PFSK-1 (cell line): Measurements from ENCODE around the gene ZNF408.

Experiments used
- FOXP2 ChIP-seq: optimal IDR thresholded peaks from 2 replicates; pipeline ENCODE3; 2011; ENCODE audit warnings: borderline replicate concordance, control low read depth, inconsistent platforms; ENCODE audit not compliant: insufficient read depth; ENCODE audit errors: extremely low read length, extremely low read depth
- POLR2AphosphoS5 ChIP-seq: IDR thresholded peaks from 2 replicates; pipeline ENCODE4 v1.6.1; 2012; ENCODE audit warnings: low read depth, mild to moderate bottlenecking, control low read depth, low read length, moderate library complexity
- REST ChIP-seq, 2 experiments: IDR thresholded peaks; 2 replicates each; pipeline versions ENCODE4 v1.6.1 to v1.8.0; 2011 to 2012; ENCODE audit warnings: low read depth in 2 of 2, low read length in 2 of 2, control low read depth in 1 of 2, inconsistent platforms in 1 of 2, mild to moderate bottlenecking in 1 of 2, moderate library complexity in 1 of 2; ENCODE audit not compliant: insufficient read depth in 1 of 2
- SIN3A ChIP-seq: IDR thresholded peaks from 2 replicates; pipeline ENCODE4 v1.6.1; 2012; ENCODE audit warnings: mild to moderate bottlenecking, low read length, moderate library complexity, borderline replicate concordance; ENCODE audit not compliant: insufficient read depth
- TAF1 ChIP-seq: IDR thresholded peaks from 2 replicates; pipeline ENCODE4 v1.6.1; 2012; ENCODE audit warnings: low read length, control low read depth, borderline replicate concordance; ENCODE audit not compliant: insufficient read depth

The ZNF408 gene

GRCh38 chr11:46681814-46682213, 19.0 kb upstream of the ZNF408 start:
- TF ChIP-seq POLR2AphosphoS5 (no peak), SIN3A (no peak), REST (IDR thresholded peaks at IDR 0.05; ENCODE audit: insufficient read depth in 1 of 2, low read depth in 2 of 2, low read length in 2 of 2) (no peak), TAF1 (no peak), FOXP2 (no peak)

DNA sequence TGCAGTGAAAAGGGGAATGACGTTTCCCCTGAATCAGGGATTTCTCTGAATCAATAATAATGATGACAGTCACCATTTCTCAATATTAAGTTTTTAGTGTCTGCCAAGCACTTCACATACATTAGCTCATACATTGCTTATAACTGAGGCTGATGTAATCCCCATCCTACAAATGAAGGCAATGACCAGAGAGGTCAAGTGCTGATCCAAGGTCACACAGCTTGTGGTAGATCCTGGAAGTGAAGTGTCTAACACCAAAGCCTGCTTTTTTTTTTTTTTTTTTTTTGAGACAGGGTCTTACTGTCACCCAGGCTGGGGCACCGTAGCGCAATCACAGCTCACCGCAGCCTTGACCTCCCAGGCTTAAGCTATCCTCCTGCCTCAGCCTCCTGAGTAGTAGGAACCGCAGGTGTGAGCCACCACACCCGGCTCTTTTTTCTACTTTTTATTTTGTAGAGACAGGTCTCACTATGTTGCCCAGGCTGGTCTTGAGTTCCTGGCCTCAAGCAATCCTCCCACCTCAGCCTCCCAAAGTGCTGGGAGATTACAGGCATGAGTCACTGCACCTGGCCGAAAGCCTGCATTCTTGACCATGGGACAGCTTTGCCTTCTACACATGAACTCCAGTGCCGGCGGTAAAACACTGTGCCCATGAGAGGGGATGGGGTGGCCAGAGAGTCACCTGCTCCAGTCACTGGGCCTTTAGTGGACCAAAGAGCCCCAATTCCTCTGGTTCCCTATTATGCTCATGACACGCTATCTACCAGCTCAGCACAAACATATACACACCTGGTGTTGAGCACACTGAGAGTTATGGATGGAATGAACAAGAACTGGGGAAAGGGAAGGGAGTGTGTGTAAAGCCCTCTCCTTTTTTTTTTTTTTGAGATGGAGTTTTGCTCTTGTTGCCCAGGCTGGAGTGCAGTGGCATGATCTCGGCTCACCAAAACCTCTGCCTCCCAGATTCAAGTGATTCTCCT, 17.8 kb upstream of the ZNF408 start:
- TF ChIP-seq REST (IDR thresholded peaks at IDR 0.05; ENCODE audit: insufficient read depth in 1 of 2, low read depth in 2 of 2, low read length in 2 of 2) (no peak), FOXP2 (no peak), TAF1 (no peak), POLR2AphosphoS5 (no peak), SIN3A (no peak)

GRCh38 chr11:46684367-46684766, 16.5 kb upstream of the ZNF408 start:
- TF ChIP-seq FOXP2, result no peak
- TF ChIP-seq POLR2AphosphoS5, result no peak
- no peak for TF ChIP-seq SIN3A
- TF ChIP-seq REST (IDR thresholded peaks at IDR 0.05; ENCODE audit: insufficient read depth in 1 of 2, low read depth in 2 of 2, low read length in 2 of 2), result no peak
- TF ChIP-seq TAF1, result no peak

- TF ChIP-seq SIN3A, result no peak
- TF ChIP-seq TAF1, result no peak
- TF ChIP-seq REST (IDR thresholded peaks at IDR 0.05; ENCODE audit: insufficient read depth in 1 of 2, low read depth in 2 of 2, low read length in 2 of 2), result no peak
- no peak for TF ChIP-seq POLR2AphosphoS5
- TF ChIP-seq FOXP2, result no peak
Measured at GRCh38 chr11:46686886-46687795, 13.7 kb upstream of the ZNF408 start.
